ENCODE data around the gene MVB12B.

The MVB12B gene

GRCh38 chr9:126354887-126355770 is 28.5 kb downstream of the MVB12B start:
- no peaks in the 10 kb centered on the region for H3K36me3 ChIP-seq (ENCODE audit: insufficient read depth, insufficient read length, low read length)
- H3K9ac ChIP-seq (ENCODE audit: insufficient read length, low read depth): no peak overlapping the region
- H3K27me3 ChIP-seq (ENCODE audit: insufficient read depth, insufficient read length): no peaks in the 10 kb centered on the region
- no peak overlapping the region for H3K4me3 ChIP-seq (ENCODE audit: insufficient read length, low read depth)
- DNase-seq (ENCODE audit: low read depth, low spot score): no peak
- TF ChIP-seq ZNF274 (IDR thresholded peaks at IDR 0.05; ENCODE audit: low read depth, low read length) (no peak), YY1 (IDR thresholded peaks at IDR 0.05; ENCODE audit: insufficient read depth, insufficient read length) (no peak), SUZ12 (IDR thresholded peaks at IDR 0.05; ENCODE audit: extremely low read depth, insufficient read depth, insufficient read length) (no peak)
- peaks cover 21% of the 10 kb centered on the region for H3K9me3 ChIP-seq (ENCODE audit: insufficient read depth, low read length)
- H3K4me1 ChIP-seq (ENCODE audit: insufficient read depth, insufficient read length): no peaks in the 10 kb centered on the region

- no peak for TF ChIP-seq SUZ12 (IDR thresholded peaks at IDR 0.05; ENCODE audit: extremely low read depth, insufficient read depth, insufficient read length)
- no peak for TF ChIP-seq ZNF274 (IDR thresholded peaks at IDR 0.05; ENCODE audit: low read depth, low read length)
- no peak for TF ChIP-seq YY1 (IDR thresholded peaks at IDR 0.05; ENCODE audit: insufficient read depth, insufficient read length)
These were observed 30.4 kb downstream of the MVB12B start for GRCh38 chr9:126357074-126357473.

GRCh38 chr9:126360073-126360472 is 33.4 kb downstream of the MVB12B start:
- H3K36me3 ChIP-seq (ENCODE audit: insufficient read depth, insufficient read length, low read length): no peaks in the 10 kb centered on the region
- no peaks in the 10 kb centered on the region for H3K4me1 ChIP-seq (ENCODE audit: insufficient read depth, insufficient read length)
- H3K9me3 ChIP-seq (ENCODE audit: insufficient read depth, low read length): peaks cover 28% of the 10 kb centered on the region
- DNase-seq (ENCODE audit: low read depth, low spot score): no peak
- H3K4me3 ChIP-seq (ENCODE audit: insufficient read length, low read depth): no peak overlapping the region
- H3K9ac ChIP-seq (ENCODE audit: insufficient read length, low read depth): no peak overlapping the region
- H3K27me3 ChIP-seq (ENCODE audit: insufficient read depth, insufficient read length): no peaks in the 10 kb centered on the region
- no peak for TF ChIP-seq YY1 (IDR thresholded peaks at IDR 0.05; ENCODE audit: insufficient read depth, insufficient read length)
- TF ChIP-seq ZNF274 (IDR thresholded peaks at IDR 0.05; ENCODE audit: low read depth, low read length): no peak
- no peak for TF ChIP-seq SUZ12 (IDR thresholded peaks at IDR 0.05; ENCODE audit: extremely low read depth, insufficient read depth, insufficient read length)

More at GRCh38 chr9:126357074-126357473, 30.4 kb downstream of the MVB12B start:
- Histone ChIP-seq H3K4me1 (ENCODE audit: insufficient read depth, insufficient read length) (no peaks in the 10 kb centered on the region), H3K27me3 (ENCODE audit: insufficient read depth, insufficient read length) (no peaks in the 10 kb centered on the region), H3K4me3 (ENCODE audit: insufficient read length, low read depth) (no peak overlapping the region), H3K36me3 (ENCODE audit: insufficient read depth, insufficient read length, low read length) (no peaks in the 10 kb centered on the region), H3K9me3 (ENCODE audit: insufficient read depth, low read length) (peaks cover 26% of the 10 kb centered on the region), H3K9ac (ENCODE audit: insufficient read length, low read depth) (no peak overlapping the region)
- DNase-seq (ENCODE audit: low read depth, low spot score): no peak

GRCh38 chr9:126361810-126362238 is 35.2 kb downstream of the MVB12B start:
- Histone ChIP-seq H3K9me3 (ENCODE audit: insufficient read depth, low read length) (peaks cover 28% of the 10 kb centered on the region), H3K9ac (ENCODE audit: insufficient read length, low read depth) (no peak overlapping the region), H3K36me3 (ENCODE audit: insufficient read depth, insufficient read length, low read length) (no peaks in the 10 kb centered on the region), H3K27me3 (ENCODE audit: insufficient read depth, insufficient read length) (no peaks in the 10 kb centered on the region), H3K4me1 (ENCODE audit: insufficient read depth, insufficient read length) (peaks cover 5% of the 10 kb centered on the region), H3K4me3 (ENCODE audit: insufficient read length, low read depth) (no peak overlapping the region)
- TF ChIP-seq ZNF274 (IDR thresholded peaks at IDR 0.05; ENCODE audit: low read depth, low read length): no peak
- TF ChIP-seq YY1 (IDR thresholded peaks at IDR 0.05; ENCODE audit: insufficient read depth, insufficient read length): no peak
- TF ChIP-seq SUZ12 (IDR thresholded peaks at IDR 0.05; ENCODE audit: extremely low read depth, insufficient read depth, insufficient read length): no peak
- DNase-seq (ENCODE audit: low read depth, low spot score): no peak

GRCh38 chr9:126363250-126363649 is 36.6 kb downstream of the MVB12B start:
- Histone ChIP-seq H3K27me3 (ENCODE audit: insufficient read depth, insufficient read length) (no peaks in the 10 kb centered on the region), H3K9me3 (ENCODE audit: insufficient read depth, low read length) (peaks cover 28% of the 10 kb centered on the region), H3K4me3 (ENCODE audit: insufficient read length, low read depth) (no peak overlapping the region), H3K9ac (ENCODE audit: insufficient read length, low read depth) (no peak overlapping the region), H3K4me1 (ENCODE audit: insufficient read depth, insufficient read length) (peaks cover 8% of the 10 kb centered on the region), H3K36me3 (ENCODE audit: insufficient read depth, insufficient read length, low read length) (no peaks in the 10 kb centered on the region)
- DNase-seq (ENCODE audit: low read depth, low spot score): no peak
- TF ChIP-seq ZNF274 (IDR thresholded peaks at IDR 0.05; ENCODE audit: low read depth, low read length): no peak
- no peak for TF ChIP-seq SUZ12 (IDR thresholded peaks at IDR 0.05; ENCODE audit: extremely low read depth, insufficient read depth, insufficient read length)
- TF ChIP-seq YY1 (IDR thresholded peaks at IDR 0.05; ENCODE audit: insufficient read depth, insufficient read length): no peak

GRCh38 chr9:126363847-126364671 is 37.4 kb downstream of the MVB12B start:
- Histone ChIP-seq H3K27me3 (ENCODE audit: insufficient read depth, insufficient read length) (no peaks in the 10 kb centered on the region), H3K9ac (ENCODE audit: insufficient read length, low read depth) (no peak overlapping the region)
- TF ChIP-seq SUZ12 (IDR thresholded peaks at IDR 0.05; ENCODE audit: extremely low read depth, insufficient read depth, insufficient read length) (no peak), YY1 (IDR thresholded peaks at IDR 0.05; ENCODE audit: insufficient read depth, insufficient read length) (no peak), ZNF274 (IDR thresholded peaks at IDR 0.05; ENCODE audit: low read depth, low read length) (no peak)

GRCh38 chr9:126365780-126366179 is 39.2 kb downstream of the MVB12B start:
- no peak overlapping the region for H3K4me3 ChIP-seq (ENCODE audit: insufficient read length, low read depth)
- no peak for TF ChIP-seq ZNF274 (IDR thresholded peaks at IDR 0.05; ENCODE audit: low read depth, low read length)
- no peak overlapping the region for H3K9ac ChIP-seq (ENCODE audit: insufficient read length, low read depth)
- H3K36me3 ChIP-seq (ENCODE audit: insufficient read depth, insufficient read length, low read length): no peaks in the 10 kb centered on the region
- H3K9me3 ChIP-seq (ENCODE audit: insufficient read depth, low read length): peaks cover 16% of the 10 kb centered on the region
- no peak for DNase-seq (ENCODE audit: low read depth, low spot score)
- H3K4me1 ChIP-seq (ENCODE audit: insufficient read depth, insufficient read length): peaks cover 8% of the 10 kb centered on the region
- no peaks in the 10 kb centered on the region for H3K27me3 ChIP-seq (ENCODE audit: insufficient read depth, insufficient read length)

More at GRCh38 chr9:126363847-126364671, 37.4 kb downstream of the MVB12B start:
- Histone ChIP-seq H3K4me3 (ENCODE audit: insufficient read length, low read depth) (no peak overlapping the region), H3K9me3 (ENCODE audit: insufficient read depth, low read length) (peaks cover 28% of the 10 kb centered on the region), H3K4me1 (ENCODE audit: insufficient read depth, insufficient read length) (peaks cover 8% of the 10 kb centered on the region), H3K36me3 (ENCODE audit: insufficient read depth, insufficient read length, low read length) (no peaks in the 10 kb centered on the region)
- DNase-seq (ENCODE audit: low read depth, low spot score): no peak
